ENCODE results near the gene MZB1. TPM values are rescaled to one million over a fixed set of nuclear protein-coding genes. Genes with fewer than 3 reads are reported as not detected.

MZB1 gene
- total RNA-seq = 0.07 TPM in 1 of 2 replicates, not detected in the other

GRCh38 chr5:139389701-139390638 lies at the start of gene MZB1:
Gene MZB1, minus strand, starts transcription at chr5:139389913. Its CDS starts 57 bp downstream, at chr5:139389856.

GRCh38 chr5:139439013-139439903 lies 49.5 kb upstream of the MZB1 start, which contains the start of gene DNAJC18:
Gene DNAJC18, minus strand, starts transcription at chr5:139439525. Its CDS starts 80 bp downstream, at chr5:139439445.

GRCh38 chr5:139403787-139404483 lies 14.2 kb upstream of the MZB1 start, which contains the start of gene SPATA24:
Gene SPATA24, minus strand, starts transcription at chr5:139404089. Its CDS starts 29 bp downstream, at chr5:139404060.

GRCh38 chr5:139394654-139395566 lies 5.2 kb upstream of the MZB1 start, which contains the start of gene PROB1:
Gene PROB1, minus strand, starts transcription at chr5:139395104. Its CDS starts 23 bp downstream, at chr5:139395081.

GRCh38 chr5:139383275-139383992 lies 6.3 kb downstream of the MZB1 start, which contains the start of gene SLC23A1:
Gene SLC23A1, minus strand, starts transcription at chr5:139383297. Its CDS starts 44 bp downstream, at chr5:139383253.

GRCh38 chr5:139341689-139342422 lies 47.9 kb downstream of the MZB1 start, which contains the start of gene PAIP2:
Gene PAIP2, plus strand, starts transcription at chr5:139341854. Its CDS starts 21,931 bp downstream, at chr5:139363785.

Other genes starting within 250 kb of the MZB1 start
- 28.6 and 28.7 TPM in 2 replicates for gene SIL1, start 191.5 kb downstream of the MZB1 start, total RNA-seq
- gene MATR3, start 96.2 kb downstream of the MZB1 start, total RNA-seq = 363 and 372 TPM in 2 replicates
- 103 TPM in 2 replicates for gene PAIP2, start 48.1 kb downstream of the MZB1 start, total RNA-seq
- gene SLC23A1, start 6.6 kb downstream of the MZB1 start, total RNA-seq = not detected in 2 replicates
- 1.7 and 3.2 TPM in 2 replicates for gene PROB1, start 5.2 kb upstream of the MZB1 start, total RNA-seq
- gene SPATA24, start 14.2 kb upstream of the MZB1 start, total RNA-seq = 6.4 and 6.5 TPM in 2 replicates
- 12.6 and 15.8 TPM in 2 replicates for gene DNAJC18, start 49.6 kb upstream of the MZB1 start, total RNA-seq
- gene ECSCR, start 72.8 kb upstream of the MZB1 start, total RNA-seq = 274 and 317 TPM in 2 replicates
- 0.13 TPM in 1 of 2 replicates, not detected in the other for gene SMIM33, start 81.1 kb upstream of the MZB1 start, total RNA-seq
- 65.8 and 92.9 TPM in 2 replicates for gene STING1, start 92.8 kb upstream of the MZB1 start, total RNA-seq
- gene UBE2D2, start 171.4 kb upstream of the MZB1 start, total RNA-seq = 102 and 106 TPM in 2 replicates